RPMI8226 (cell line): ENCODE results near the gene CREBRF.
"Not testable (repeated sequence)": the region's sequence is repeated elsewhere in the genome, so short reads cannot be mapped to it uniquely, and the experiment has no call there.

Experiments used
- DNase-seq: peaks from one replicate; pipeline ENCODE4 v3.0.0-alpha.2; 2015

The CREBRF gene

GRCh38 chr5:173089581-173089980 is 33.4 kb downstream of the CREBRF start:
- no peak for DNase-seq

GRCh38 chr5:173090639-173091038 is 34.5 kb downstream of the CREBRF start:
- DNase-seq: no peak

GRCh38 chr5:173091981-173092380 is 35.8 kb downstream of the CREBRF start:
- DNase-seq: no peak

DNA sequence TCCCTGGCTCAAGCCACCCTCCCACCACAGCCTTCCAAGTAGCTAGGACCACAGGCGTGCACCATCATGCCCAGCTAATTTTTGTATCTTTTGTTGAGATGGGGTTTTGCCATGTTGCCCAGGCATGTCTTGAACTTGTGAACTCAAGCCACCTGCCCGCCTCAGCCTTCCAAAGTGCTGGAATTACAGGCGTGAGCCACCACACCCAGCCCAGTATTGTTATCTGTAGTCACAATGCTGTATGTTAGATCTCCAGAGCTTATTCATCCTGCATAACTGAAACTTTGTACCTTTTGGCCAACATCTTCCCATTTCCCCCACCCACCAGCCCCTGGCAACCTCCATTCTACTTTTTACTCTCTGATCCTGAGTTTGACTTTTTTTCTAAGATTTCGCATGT is 37.5 kb downstream of the CREBRF start:
- no peak for DNase-seq

GRCh38 chr5:173094012-173094661 is 38.0 kb downstream of the CREBRF start:
- DNase-seq: no peak

GRCh38 chr5:173098787-173099186 is 42.6 kb downstream of the CREBRF start:
- DNase-seq: no peak

- no peak for DNase-seq
Observed at GRCh38 chr5:173099461-173099860, 43.3 kb downstream of the CREBRF start.

DNA sequence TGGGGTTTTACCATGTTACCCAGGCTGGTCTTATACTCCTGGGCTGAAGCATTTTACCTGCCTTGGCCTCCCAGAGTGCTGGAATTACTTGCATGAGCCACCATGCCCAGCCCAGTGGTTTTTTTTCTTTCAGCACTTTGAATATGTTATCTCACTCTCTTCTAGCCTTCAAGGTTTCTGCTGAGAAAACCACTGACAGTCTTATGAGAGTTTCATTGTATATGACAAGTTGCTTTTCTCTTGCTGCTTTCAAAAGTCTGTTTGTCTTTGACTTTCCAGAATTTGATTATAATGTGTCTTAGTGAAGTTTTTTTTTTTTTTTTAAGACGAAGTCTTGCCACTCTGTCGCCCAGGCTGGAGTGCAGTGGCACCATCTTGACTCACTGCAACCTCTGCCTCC is 45.1 kb downstream of the CREBRF start:
- no peak for DNase-seq

DNA sequence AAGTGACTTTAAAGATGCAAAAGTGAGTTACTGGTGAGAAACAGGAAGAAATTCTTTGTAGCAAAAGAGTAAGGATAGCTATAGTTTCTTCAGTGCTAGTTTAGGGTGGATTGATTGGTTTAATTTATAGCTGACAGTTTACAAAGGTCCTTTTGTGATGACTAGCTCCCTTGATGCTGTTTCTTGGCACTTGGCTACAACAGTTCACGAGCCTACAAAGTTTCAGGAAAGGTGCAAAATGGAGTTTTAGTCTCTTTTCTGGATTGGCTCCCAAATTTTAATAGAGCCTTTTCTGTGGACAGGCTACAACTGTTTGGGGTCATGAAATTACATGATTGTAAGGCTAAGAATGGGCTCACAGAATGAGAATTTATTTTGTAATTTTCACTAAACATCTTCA is 47.3 kb downstream of the CREBRF start:
- DNase-seq: no peak

DNA sequence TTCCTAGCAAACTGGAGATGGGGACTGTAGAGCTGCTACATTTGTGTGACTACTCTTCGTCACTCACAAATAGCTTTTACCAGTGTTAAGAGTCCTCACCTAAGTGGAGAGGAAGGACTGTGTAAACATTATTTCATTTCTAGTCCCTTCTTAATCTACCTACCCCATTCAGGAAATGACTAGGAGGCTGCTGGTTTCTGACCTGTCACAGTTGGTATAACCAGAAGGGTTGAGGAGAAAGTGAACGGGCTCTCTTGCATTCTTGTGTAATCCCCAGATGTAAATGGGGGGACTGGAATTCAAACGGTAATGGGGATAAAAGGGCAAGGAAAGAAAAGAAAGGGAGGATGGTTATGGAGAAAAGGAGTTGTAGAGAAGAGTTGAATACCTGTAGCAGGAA is 52.8 kb downstream of the CREBRF start:
- no peak for DNase-seq

- DNase-seq: no peak
Observed at GRCh38 chr5:173114536-173114935, 58.4 kb downstream of the CREBRF start.

DNA sequence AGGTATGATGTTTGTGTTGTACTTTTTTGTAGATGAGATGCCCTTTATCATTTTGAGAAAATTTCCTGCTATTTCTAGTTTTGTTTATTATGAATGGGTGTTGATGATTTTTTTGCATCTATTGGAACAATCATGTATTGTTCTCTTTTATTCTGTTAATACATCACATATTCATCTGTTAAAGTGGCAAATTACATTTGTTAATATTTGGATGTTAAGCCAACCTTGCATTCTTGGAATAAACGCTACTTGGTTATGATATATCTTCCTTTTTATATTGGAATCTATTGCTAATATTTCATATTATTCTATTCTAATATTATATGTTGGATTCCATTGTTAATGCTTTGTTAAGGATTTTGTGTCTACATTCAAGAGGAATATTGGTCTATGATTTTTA is 63.6 kb downstream of the CREBRF start:
- no peak for DNase-seq

- no peak for DNase-seq
Observed at GRCh38 chr5:173123416-173123815, 67.3 kb downstream of the CREBRF start.

DNA sequence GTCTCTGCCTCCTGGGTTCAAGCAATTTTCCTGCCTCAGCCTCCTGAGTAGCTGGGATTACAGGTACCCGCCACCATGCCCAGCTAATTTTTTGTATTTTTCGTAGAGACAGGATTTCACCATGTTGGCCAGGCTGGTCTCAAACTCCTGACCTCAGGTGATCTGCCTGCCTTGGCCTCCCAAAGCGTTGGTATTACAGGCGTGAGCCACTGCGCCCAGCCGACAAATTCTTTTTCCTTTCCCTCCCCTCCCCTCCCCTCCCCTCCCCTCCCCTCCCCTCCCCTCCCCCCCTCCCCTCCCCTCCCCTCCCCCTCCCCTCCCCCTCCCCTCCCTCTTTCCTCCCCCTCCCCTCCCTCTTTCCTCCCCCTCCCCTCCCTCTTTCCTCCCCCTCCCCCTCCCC is 76.0 kb downstream of the CREBRF start:
- not testable (repeated sequence) for DNase-seq

GRCh38 chr5:173138707-173139106 is 82.6 kb downstream of the CREBRF start:
- DNase-seq: no peak

DNA sequence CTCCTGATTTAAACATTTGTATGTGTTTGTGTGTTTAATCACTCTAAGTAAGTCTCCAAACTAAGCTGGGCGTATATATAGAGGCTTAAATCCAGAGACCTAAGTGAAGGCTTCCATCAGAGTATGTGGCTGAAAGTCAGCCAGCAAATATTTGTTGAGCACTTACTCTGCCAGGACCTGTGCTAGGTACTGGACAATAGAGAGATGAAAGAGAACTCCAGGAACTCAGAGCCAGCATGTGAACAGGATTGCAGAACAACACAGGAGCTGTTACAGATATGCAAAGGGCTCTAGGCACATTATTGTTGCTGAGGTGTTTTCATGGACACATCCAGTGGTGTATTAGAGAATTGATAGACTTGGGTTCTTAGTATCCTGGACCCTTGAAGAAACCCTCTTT is 83.5 kb downstream of the CREBRF start:
- DNase-seq: no peak

GRCh38 chr5:173140769-173141168 is 84.6 kb downstream of the CREBRF start:
- no peak for DNase-seq

- no peak for DNase-seq
Observed at GRCh38 chr5:173143567-173143966, 87.4 kb downstream of the CREBRF start.

DNA sequence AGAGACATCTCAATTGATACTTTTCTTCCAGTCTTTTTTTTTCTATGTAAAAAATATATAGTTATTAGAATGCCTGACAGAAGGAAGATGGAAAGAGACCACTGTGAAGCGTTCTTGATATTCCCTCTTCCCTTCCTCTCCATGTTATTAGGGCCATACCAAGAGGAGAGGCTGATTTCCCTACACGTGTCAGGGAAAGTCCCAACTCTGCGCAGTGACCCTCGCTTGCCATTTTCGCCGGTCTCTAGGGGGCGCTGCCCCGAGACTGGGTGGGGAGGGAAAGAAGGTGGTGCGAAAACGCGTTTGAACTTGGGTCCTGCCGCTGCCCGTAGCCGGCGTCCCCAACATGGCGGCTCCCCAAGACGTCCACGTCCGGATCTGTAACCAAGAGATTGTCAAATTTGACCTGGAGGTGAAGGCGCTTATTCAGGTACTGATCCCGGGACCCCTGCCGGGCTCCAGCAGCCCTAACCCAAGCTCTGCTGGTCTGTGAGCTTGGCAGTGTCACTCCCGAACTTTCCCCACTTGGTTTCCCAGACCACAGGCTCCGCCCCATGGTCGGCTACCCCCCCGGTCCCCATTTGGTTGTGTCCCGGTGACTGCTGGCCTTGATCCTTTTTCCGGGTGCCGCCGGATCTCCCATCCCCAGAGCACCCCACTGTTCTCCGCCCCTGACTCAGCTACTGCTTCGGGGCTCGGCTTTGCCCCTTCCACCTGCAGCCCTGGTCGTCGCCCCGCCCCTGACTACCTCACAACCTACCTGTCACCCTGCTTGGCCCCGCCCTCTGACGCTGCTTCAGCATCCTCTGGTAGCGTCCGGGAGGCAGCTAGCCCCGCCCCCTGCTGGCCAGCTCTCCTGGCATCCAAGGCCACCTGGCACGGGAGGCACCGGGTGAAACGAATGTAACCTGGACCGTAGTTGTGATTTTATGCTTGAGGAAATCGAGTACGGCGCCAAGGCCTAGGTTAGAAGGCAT is 88.3 kb downstream of the CREBRF start, which contains the start of gene BNIP1:
BNIP1 (plus strand) TSS at position 332 of the 977 bp plus-strand sequence; CDS start at position 347, 15 bp downstream.
- DNase-seq: peak; percentile 98

GRCh38 chr5:173148354-173148753 is 92.2 kb downstream of the CREBRF start:
- DNase-seq: no peak

DNA sequence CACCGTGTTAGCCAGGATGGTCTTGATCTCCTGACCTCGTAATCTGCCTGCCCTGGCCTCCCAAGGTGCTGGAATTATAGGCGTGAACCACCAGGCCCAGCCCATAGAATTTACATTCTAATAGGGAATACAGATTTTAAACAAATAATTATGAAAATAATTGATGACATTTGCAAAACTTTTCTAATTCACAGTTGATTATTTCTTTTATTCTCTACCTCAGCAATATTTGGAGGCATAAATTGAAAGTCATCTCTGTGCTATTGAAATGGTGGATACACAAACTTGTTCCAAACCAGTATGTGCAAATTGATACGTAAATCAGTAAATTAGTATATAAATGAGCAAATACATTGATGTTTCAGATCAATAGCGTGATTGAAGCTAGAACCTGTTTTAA is 96.4 kb downstream of the CREBRF start:
- DNase-seq: no peak

DNA sequence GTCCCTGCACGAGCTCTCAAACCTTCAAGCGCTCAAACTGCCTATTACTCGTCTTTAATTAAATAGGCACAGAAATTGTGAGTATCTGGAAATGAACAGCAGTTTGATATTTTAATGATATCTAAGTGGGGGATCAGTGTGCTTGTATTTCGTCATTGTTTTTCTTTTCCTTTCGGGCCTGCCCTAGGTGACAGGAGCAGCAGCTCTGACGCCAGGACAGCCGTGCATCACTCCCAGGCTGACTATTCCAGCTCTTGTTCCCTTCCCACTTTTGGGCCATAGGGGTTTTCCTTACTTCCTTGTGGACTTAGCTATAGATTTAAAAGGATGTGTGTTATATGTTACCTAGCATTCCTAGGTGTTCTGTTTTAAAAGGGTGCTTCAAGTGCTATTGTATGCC is 97.7 kb downstream of the CREBRF start:
- no peak for DNase-seq

GRCh38 chr5:173154619-173155018 is 98.5 kb downstream of the CREBRF start:
- DNase-seq: not testable (repeated sequence)

DNA sequence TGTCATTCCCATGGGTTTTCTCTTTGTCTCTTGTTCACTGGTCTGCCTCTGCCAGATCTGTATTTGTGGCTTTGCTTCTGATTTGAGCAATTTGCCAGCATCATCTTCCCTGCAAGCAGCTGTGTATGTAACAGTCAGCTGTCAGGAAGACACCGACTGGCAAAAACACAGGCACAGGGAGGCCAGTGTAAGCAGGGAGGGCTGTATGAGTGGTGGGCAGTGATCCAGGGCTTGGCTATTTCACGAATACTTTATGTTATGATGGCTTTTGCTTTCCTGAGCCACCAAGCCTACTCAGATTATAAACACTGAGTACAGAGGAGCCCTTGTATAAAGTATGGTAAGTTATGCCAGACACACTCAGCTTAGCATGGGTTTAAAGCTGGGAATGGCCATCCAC is 99.8 kb downstream of the CREBRF start:
- DNase-seq: no peak
